ENCODE results near the gene ARF1.

The ARF1 gene

DNA sequence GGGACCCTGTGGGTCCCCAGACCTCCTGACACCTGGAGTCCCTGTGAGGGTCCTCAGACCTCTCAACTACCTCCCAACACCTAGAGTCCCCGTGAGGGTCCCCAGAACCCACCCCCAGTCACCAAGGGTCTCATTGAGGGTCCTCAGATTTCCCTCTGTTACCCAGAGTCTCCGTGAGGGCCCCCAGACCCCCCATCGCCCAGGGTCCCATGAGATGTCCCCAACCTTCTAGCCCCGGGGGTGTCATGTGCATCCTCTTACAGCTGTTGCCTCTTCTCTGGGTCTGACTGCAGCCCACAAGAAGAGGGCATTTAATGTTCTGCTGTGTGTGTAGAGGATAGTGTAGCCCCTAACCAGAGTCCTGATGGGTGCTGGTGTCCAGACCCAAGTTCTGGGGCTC is 65.3 kb downstream of the ARF1 start:
- DNase-seq (ENCODE audit: low spot score), result no peak

- no peak for DNase-seq (ENCODE audit: low spot score)
These were observed 65.8 kb downstream of the ARF1 start for GRCh38 chr1:228148196-228148861.

Measured in iPS-NIHi11 (cell line).